CD4-positive, alpha-beta T cell (primary cell): Measurements from ENCODE around the gene RABGEF1. TPM values are rescaled to one million over a fixed set of nuclear protein-coding genes. Genes with fewer than 3 reads are reported as not detected.
"Not testable (repeated sequence)": the region's sequence is repeated elsewhere in the genome, so short reads cannot be mapped to it uniquely, and the experiment has no call there.

ENCODE experiments used
- ATAC-seq: fragments of 200-7000 bp; cut with Tn5 transposase; one replicate; pipeline ENCODE4 v1.10.0; 2022; ENCODE audit warnings: mild to moderate bottlenecking; ENCODE audit not compliant: poor library complexity
- CTCF ChIA-PET: fragments of 350-600 bp; sonication (Branson Sonifier 250); formaldehyde crosslinking; loops from one replicate; lab custom pipeline; 2021; ENCODE audit warnings: antibody characterized with exemption, inconsistent platforms; lab: Charles Lee
- POLR2A ChIA-PET: fragments of 350-600 bp; sonication (Branson Sonifier 250); formaldehyde crosslinking; loops from one replicate; lab custom pipeline; 2021; ENCODE audit warnings: antibody characterized with exemption, inconsistent platforms; lab: Charles Lee
- DNase-seq, 14 experiments: peaks; one replicate each; pipeline ENCODE4 v3.0.0-alpha.2; 2013 to 2020; ENCODE audit warnings: mixed read lengths in 2 of 14
- H3K27ac ChIP-seq, 2 donors: one replicate each; pipeline versions ENCODE4 v1.5.1 to v1.7.0; 2013; ENCODE audit warnings: low read length in 2 of 2, low read depth in 1 of 2, mild to moderate bottlenecking in 1 of 2
- H3K27me3 ChIP-seq, 2 experiments: 1 replicate in 1 of 2; 2 replicates in 1 of 2; pipeline versions ENCODE4 v1.6.1 to v1.7.0; 2013; ENCODE audit warnings: low read length in 2 of 2, control low read depth in 1 of 2, mild to moderate bottlenecking in 1 of 2, moderate library complexity in 1 of 2; ENCODE audit not compliant: insufficient read depth in 2 of 2, control insufficient read depth in 1 of 2
- H3K36me3 ChIP-seq: one replicate; pipeline ENCODE4 v1.6.1; 2013; ENCODE audit warnings: low read length, control low read depth; ENCODE audit not compliant: insufficient read depth
- H3K4me1 ChIP-seq: one replicate; pipeline ENCODE4 v1.6.1; 2013; ENCODE audit warnings: low read length, control low read depth; ENCODE audit not compliant: insufficient read depth
- H3K4me3 ChIP-seq: one replicate; pipeline ENCODE4 v1.5.1; 2013; ENCODE audit warnings: mild to moderate bottlenecking, low read length, moderate library complexity
- H3K9me3 ChIP-seq, 2 experiments: 1 replicate in 1 of 2; 2 replicates in 1 of 2; pipeline versions ENCODE4 v1.6.1 to v1.7.0; 2013; ENCODE audit warnings: low read length in 2 of 2, mild to moderate bottlenecking in 2 of 2, control low read depth in 1 of 2, moderate library complexity in 1 of 2; ENCODE audit not compliant: control insufficient read depth in 1 of 2, insufficient read depth in 1 of 2
- H3K27ac Mint-ChIP-seq: one replicate; pipeline ENCODE4 v1.8.0; 2020; ENCODE audit warnings: mixed read lengths
- H3K27me3 Mint-ChIP-seq: one replicate; pipeline ENCODE4 v1.8.0; 2021; ENCODE audit warnings: mixed read lengths
- H3K36me3 Mint-ChIP-seq: one replicate; pipeline ENCODE4 v1.8.0; 2021; ENCODE audit warnings: low read depth, mixed read lengths
- H3K4me1 Mint-ChIP-seq: one replicate; pipeline ENCODE4 v1.8.0; 2021; ENCODE audit warnings: low read depth, mixed read lengths
- H3K4me3 Mint-ChIP-seq: one replicate; pipeline ENCODE4 v1.8.0; 2020; ENCODE audit warnings: mild to moderate bottlenecking, mixed read lengths
- H3K9me3 Mint-ChIP-seq: one replicate; pipeline ENCODE4 v1.8.0; 2020; ENCODE audit warnings: mixed read lengths
- intact Hi-C, 2 experiments: fragments of 100-400 bp; cut with DNase I in 1 of 2; cut with micrococcal nuclease in 1 of 2; formaldehyde crosslinking; loops; one replicate each; pipeline versions ENCODE4 v1.15.1 to v1.9.0; 2023 to 2025; cut with DNase I, micrococcal nuclease
- total RNA-seq, 174 experiments: library from RNA in 2 of 174; stranded (reverse) in 2 of 174; gene quantifications; one replicate each; pipeline ENCODE4 v1.2.3 and lab custom pipeline; 2021 to 2026
- TF ChIP-seq, protein P1 (sequence below): fragments of 200-600 bp; IDR thresholded peaks from one replicate; pipeline ENCODE4 v1.8.0; 2022; ENCODE audit warnings: antibody characterized with exemption, mild to moderate bottlenecking

The RABGEF1 gene
- total RNA-seq, 2 experiments from 2014 or later, result 18.9 to 20.1 TPM

DNA sequence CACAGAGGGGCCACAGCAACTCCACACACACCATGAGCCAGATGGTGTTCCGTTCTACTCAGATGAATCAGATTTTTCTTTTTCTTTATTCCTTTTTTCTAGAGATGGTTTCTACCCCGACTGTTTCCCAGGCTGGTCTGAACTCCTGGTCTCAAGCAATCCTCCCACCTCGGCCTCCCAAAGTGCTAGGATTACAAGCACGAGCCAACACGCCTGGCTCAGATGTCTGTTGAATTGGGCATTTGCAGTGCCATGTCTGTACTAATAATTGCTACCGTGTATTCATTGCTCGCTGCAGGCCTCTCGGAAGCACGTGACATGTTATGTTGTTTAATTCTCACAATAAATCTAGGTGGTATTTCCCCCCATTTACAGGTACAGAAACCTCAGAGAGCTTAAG lies 67.2 kb downstream of the RABGEF1 start:
- ChIA-PET POLR2A (interaction anchor here (0.9 kb wide), 1 partner anchor 37 kb away, joined by 3 read pairs; no protein-coding TSS in a partner anchor), CTCF (no interaction called here)
- peaks cover 81% of the 10 kb centered on the region for H3K36me3 Mint-ChIP-seq
- H3K27me3 ChIP-seq, result no peaks in the 10 kb centered on the region
- intact Hi-C loops, result no loop called here
- H3K4me1 Mint-ChIP-seq, result no peaks in the 10 kb centered on the region
- ATAC-seq (no peak), DNase-seq (no peak)
- no peaks in the 10 kb centered on the region for H3K9me3 Mint-ChIP-seq
- H3K36me3 ChIP-seq, result peaks cover 65% of the 10 kb centered on the region
- H3K27ac ChIP-seq, result no peak overlapping the region
- no peaks in the 10 kb centered on the region for H3K9me3 ChIP-seq
- H3K4me1 ChIP-seq, result no peaks in the 10 kb centered on the region
- no peaks in the 10 kb centered on the region for H3K27me3 Mint-ChIP-seq
- H3K27ac Mint-ChIP-seq, result no peak overlapping the region
- H3K4me3 Mint-ChIP-seq, result no peak overlapping the region
- no peak overlapping the region for H3K4me3 ChIP-seq
- TF ChIP-seq, protein P1, sequence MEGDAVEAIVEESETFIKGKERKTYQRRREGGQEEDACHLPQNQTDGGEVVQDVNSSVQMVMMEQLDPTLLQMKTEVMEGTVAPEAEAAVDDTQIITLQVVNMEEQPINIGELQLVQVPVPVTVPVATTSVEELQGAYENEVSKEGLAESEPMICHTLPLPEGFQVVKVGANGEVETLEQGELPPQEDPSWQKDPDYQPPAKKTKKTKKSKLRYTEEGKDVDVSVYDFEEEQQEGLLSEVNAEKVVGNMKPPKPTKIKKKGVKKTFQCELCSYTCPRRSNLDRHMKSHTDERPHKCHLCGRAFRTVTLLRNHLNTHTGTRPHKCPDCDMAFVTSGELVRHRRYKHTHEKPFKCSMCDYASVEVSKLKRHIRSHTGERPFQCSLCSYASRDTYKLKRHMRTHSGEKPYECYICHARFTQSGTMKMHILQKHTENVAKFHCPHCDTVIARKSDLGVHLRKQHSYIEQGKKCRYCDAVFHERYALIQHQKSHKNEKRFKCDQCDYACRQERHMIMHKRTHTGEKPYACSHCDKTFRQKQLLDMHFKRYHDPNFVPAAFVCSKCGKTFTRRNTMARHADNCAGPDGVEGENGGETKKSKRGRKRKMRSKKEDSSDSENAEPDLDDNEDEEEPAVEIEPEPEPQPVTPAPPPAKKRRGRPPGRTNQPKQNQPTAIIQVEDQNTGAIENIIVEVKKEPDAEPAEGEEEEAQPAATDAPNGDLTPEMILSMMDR, result no peak

DNA sequence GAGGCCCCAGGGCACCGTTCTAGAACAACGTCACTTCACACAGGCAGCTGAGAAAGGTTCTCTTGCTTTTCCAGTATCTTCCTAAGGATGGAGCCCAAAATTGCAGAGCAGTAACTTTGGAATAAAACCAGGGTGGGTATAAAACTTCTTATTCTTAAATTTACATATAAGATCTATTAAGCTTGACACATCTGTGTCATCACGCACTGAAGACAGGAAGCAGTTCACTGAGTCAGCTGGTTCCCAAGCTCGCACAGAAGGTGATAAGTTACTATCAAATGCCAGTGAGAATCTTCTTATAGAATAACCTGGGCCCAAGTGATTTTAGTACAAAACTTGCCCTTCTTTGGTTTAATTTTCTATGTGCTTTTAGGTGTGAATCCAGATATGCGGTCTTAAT lies 70.2 kb downstream of the RABGEF1 start:
- intact Hi-C loops, result no loop called here
- CTCF ChIA-PET, result interaction anchor here (1.3 kb wide), 1 partner anchor 15 kb away, joined by 4 read pairs; no protein-coding TSS in a partner anchor
- Histone ChIP-seq H3K4me3 (no peak overlapping the region), H3K27me3 (no peaks in the 10 kb centered on the region), H3K27ac (no peak overlapping the region), H3K4me1 (no peaks in the 10 kb centered on the region), H3K9me3 (no peaks in the 10 kb centered on the region), H3K36me3 (peaks cover 45% of the 10 kb centered on the region)
- Mint-ChIP-seq H3K27ac (no peak overlapping the region), H3K9me3 (no peaks in the 10 kb centered on the region), H3K27me3 (no peaks in the 10 kb centered on the region), H3K4me3 (no peak overlapping the region), H3K4me1 (no peaks in the 10 kb centered on the region), H3K36me3 (peaks cover 60% of the 10 kb centered on the region)
- TF ChIP-seq, protein P1, result no peak
- DNase-seq (no peak), ATAC-seq (no peak)
- POLR2A ChIA-PET, result no interaction called here

DNA sequence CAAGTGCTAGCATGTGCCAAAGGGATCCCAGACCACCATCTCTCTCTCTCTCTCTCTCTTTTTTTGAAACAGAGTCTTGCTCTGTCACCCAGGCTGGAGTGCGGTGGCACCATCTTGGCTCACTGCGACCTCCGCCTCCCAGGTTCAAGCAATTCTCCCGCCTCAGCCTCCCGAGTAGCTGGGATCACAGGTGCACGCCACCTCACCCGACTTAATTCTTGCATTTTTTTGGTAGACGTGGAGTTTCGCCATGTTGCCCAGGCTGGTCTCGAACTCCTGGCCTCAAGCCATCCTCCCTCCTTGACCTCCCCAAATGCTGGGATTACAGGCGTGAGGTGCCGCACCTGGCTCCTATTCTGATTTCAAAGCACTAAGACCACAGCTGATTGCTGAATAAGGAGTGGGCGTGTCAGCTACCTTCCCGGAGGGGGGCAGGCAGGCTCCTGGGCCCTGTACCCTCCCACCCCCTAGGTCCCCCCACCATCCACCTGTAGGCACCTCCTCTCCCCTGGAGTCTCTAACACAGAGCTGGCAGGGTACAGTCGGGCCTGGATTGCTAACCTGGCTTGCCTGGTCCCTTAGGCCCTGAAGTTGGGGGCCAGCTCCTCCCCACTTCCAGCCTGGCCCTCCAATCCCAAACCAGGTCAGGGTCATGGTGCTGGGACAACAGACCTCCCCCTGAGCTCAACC lies 74.8 kb downstream of the RABGEF1 start:
- H3K4me1 ChIP-seq, H3K27ac Mint-ChIP-seq, intact Hi-C loops, H3K4me1 Mint-ChIP-seq, H3K36me3 ChIP-seq, H3K27me3 Mint-ChIP-seq, H3K9me3 Mint-ChIP-seq, H3K27me3 ChIP-seq, H3K4me3 ChIP-seq, H3K4me3 Mint-ChIP-seq, DNase-seq, H3K27ac ChIP-seq, H3K9me3 ChIP-seq, POLR2A ChIA-PET, ATAC-seq, CTCF ChIA-PET: not testable (repeated sequence)
- peaks cover 19% of the 10 kb centered on the region for H3K36me3 Mint-ChIP-seq

DNA sequence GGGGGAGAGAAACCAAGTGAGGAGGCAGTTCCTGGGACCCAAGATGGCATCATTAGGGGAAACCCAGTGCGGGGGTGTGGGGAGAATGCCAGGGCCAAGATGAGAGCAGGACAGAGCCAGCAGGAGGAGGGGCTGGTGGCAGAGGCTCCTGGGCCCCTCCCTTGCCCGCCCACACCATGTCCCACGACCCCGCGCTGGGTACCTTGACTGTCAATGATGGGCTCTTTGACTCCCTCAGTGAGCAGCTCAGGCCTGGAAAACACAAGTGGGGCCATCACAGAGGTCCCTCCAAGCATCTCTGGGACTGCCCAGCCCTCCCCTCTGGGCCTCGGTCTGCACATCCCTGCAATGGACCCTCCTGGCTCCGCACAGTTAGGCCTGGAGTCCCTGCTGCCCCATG lies 75.4 kb downstream of the RABGEF1 start:
- no peaks in the 10 kb centered on the region for H3K27me3 Mint-ChIP-seq
- Histone ChIP-seq H3K27me3 (no peaks in the 10 kb centered on the region), H3K4me1 (no peaks in the 10 kb centered on the region), H3K4me3 (no peak overlapping the region), H3K9me3 (no peaks in the 10 kb centered on the region), H3K36me3 (no peaks in the 10 kb centered on the region), H3K27ac (no peak overlapping the region)
- TF ChIP-seq, protein P1, result no peak
- no peak overlapping the region for H3K27ac Mint-ChIP-seq
- no peak overlapping the region for H3K4me3 Mint-ChIP-seq
- peaks cover 6% of the 10 kb centered on the region for H3K4me1 Mint-ChIP-seq
- H3K9me3 Mint-ChIP-seq, result no peaks in the 10 kb centered on the region
- DNase-seq (peak in 1 of 14 experiments; percentile 9), ATAC-seq (no peak)
- H3K36me3 Mint-ChIP-seq, result peaks cover 12% of the 10 kb centered on the region
- ChIA-PET POLR2A (no interaction called here), CTCF (no interaction called here)
- intact Hi-C loops, result no loop called here

DNA sequence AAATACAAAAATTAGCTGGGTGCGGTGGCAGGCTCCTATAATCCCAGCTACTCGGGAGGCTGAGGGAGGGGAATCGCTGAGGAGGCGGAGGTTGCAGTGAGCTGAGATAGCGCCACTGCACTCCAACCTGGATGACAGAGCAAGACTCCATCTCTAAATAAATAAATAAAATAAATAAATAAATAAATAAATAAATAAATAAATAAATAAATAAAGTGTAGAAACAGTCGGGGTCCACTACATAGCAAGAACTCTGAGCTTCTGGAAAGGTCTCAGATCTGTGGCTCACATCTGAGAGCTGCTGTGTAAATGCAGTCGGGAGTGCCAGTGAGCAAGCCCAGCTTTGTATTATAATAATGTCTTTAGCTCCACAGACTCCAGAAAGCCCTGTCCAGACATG lies 76.1 kb downstream of the RABGEF1 start:
- H3K27me3 ChIP-seq, H3K4me3 ChIP-seq, H3K4me1 ChIP-seq, DNase-seq, CTCF ChIA-PET, ATAC-seq, H3K36me3 ChIP-seq, H3K9me3 ChIP-seq, H3K27ac ChIP-seq, H3K27me3 Mint-ChIP-seq, H3K9me3 Mint-ChIP-seq, H3K4me3 Mint-ChIP-seq, POLR2A ChIA-PET, H3K4me1 Mint-ChIP-seq, intact Hi-C loops, H3K36me3 Mint-ChIP-seq, H3K27ac Mint-ChIP-seq: not testable (repeated sequence)
